Measurements from ENCODE around the gene FATE1.

GRCh38 chrX:151708821-151709220, 7.0 kb upstream of the FATE1 start:
- TF ChIP-seq, protein P1, sequence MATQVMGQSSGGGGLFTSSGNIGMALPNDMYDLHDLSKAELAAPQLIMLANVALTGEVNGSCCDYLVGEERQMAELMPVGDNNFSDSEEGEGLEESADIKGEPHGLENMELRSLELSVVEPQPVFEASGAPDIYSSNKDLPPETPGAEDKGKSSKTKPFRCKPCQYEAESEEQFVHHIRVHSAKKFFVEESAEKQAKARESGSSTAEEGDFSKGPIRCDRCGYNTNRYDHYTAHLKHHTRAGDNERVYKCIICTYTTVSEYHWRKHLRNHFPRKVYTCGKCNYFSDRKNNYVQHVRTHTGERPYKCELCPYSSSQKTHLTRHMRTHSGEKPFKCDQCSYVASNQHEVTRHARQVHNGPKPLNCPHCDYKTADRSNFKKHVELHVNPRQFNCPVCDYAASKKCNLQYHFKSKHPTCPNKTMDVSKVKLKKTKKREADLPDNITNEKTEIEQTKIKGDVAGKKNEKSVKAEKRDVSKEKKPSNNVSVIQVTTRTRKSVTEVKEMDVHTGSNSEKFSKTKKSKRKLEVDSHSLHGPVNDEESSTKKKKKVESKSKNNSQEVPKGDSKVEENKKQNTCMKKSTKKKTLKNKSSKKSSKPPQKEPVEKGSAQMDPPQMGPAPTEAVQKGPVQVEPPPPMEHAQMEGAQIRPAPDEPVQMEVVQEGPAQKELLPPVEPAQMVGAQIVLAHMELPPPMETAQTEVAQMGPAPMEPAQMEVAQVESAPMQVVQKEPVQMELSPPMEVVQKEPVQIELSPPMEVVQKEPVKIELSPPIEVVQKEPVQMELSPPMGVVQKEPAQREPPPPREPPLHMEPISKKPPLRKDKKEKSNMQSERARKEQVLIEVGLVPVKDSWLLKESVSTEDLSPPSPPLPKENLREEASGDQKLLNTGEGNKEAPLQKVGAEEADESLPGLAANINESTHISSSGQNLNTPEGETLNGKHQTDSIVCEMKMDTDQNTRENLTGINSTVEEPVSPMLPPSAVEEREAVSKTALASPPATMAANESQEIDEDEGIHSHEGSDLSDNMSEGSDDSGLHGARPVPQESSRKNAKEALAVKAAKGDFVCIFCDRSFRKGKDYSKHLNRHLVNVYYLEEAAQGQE (IDR thresholded peaks at IDR 0.05; ENCODE audit: low read depth), result no peak
- TF ChIP-seq TCF12 (IDR thresholded peaks at IDR 0.05; ENCODE audit: low read depth) (no peak), FOXM1 (IDR thresholded peaks at IDR 0.05; ENCODE audit: borderline replicate concordance, low read depth) (no peak), YY1 (IDR thresholded peaks at IDR 0.05; ENCODE audit: low read depth) (no peak), EP300 (IDR thresholded peaks at IDR 0.05; ENCODE audit: borderline replicate concordance) (no peak), EGR1 (IDR thresholded peaks at IDR 0.05) (no peak)
